Activated T-helper 17 cell treated with anti-CD3 and anti-CD28 coated beads, Interleukin-2, amount 50 U/mL, for 72 hours (primary cell): ENCODE data around the gene H2BK1. TPM values are rescaled to one million over a fixed set of nuclear protein-coding genes. Genes with fewer than 3 reads are reported as not detected.

Experiments
- ATAC-seq: fragments of 150-1000 bp; cut with Tn5 transposase; replicated peaks from 2 replicates; pipeline ENCODE4 v1.10.0; 2021; ENCODE audit warnings: mild to moderate bottlenecking, moderate library complexity
- H3K27ac Mint-ChIP-seq: one replicate; pipeline ENCODE4 v1.8.0; 2022; ENCODE audit warnings: mixed read lengths
- H3K27me3 Mint-ChIP-seq: one replicate; pipeline ENCODE4 v1.8.0; 2022; ENCODE audit warnings: mixed read lengths
- H3K36me3 Mint-ChIP-seq: one replicate; pipeline ENCODE4 v1.8.0; 2022; ENCODE audit warnings: low read depth, mild to moderate bottlenecking, mixed read lengths
- H3K4me1 Mint-ChIP-seq: one replicate; pipeline ENCODE4 v1.8.0; 2022; ENCODE audit warnings: mixed read lengths
- H3K4me3 Mint-ChIP-seq: one replicate; pipeline ENCODE4 v1.8.0; 2022; ENCODE audit warnings: mild to moderate bottlenecking, mixed read lengths
- H3K9me3 Mint-ChIP-seq: one replicate; pipeline ENCODE4 v1.8.0; 2022; ENCODE audit warnings: mixed read lengths
- total RNA-seq, 2 donors: library from RNA; stranded (reverse); gene quantifications; one replicate each; pipeline ENCODE4 v1.2.3, GENCODE V29; 2022

The H2BK1 gene
- total RNA-seq, 2 donors from 2014 or later = 1.2 TPM; not detected in 1

GRCh38 chr7:151231080-151231479 is 20.8 kb upstream of the H2BK1 start:
- Mint-ChIP-seq H3K27me3 (no peaks in the 10 kb centered on the region), H3K9me3 (no peaks in the 10 kb centered on the region), H3K4me3 (peak overlapping the region; percentile 98), H3K27ac (no peak overlapping the region), H3K4me1 (peaks cover 19% of the 10 kb centered on the region), H3K36me3 (peaks cover 44% of the 10 kb centered on the region)
- ATAC-seq = no peak

DNA sequence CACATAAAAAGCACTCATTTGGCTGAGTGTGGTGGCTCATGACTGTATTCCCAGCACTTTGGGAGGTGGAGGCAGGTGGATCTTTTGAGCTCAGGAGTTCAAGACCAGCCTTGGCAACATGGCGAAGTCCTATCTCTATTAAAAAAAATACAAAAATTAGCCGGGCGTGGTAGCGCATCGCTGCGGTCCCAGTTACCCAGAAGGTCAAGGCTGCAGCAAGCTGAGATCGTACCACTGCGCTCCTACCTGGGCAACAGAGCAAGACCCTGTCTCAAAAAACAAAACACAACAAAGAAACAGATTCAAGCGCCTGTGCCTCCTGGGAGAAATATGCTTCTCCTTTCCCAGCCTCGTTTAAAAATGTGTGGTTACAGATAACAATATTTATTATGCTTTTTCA is 19.0 kb upstream of the H2BK1 start:
- ATAC-seq = no peak
- H3K4me1 Mint-ChIP-seq = peaks cover 34% of the 10 kb centered on the region
- H3K9me3 Mint-ChIP-seq = no peaks in the 10 kb centered on the region
- peaks cover 46% of the 10 kb centered on the region for H3K36me3 Mint-ChIP-seq
- H3K4me3 Mint-ChIP-seq = no peak overlapping the region
- no peaks in the 10 kb centered on the region for H3K27me3 Mint-ChIP-seq
- no peak overlapping the region for H3K27ac Mint-ChIP-seq

- peaks cover 37% of the 10 kb centered on the region for H3K4me1 Mint-ChIP-seq
- H3K27ac Mint-ChIP-seq = peak overlapping the region; percentile 98
- no peaks in the 10 kb centered on the region for H3K9me3 Mint-ChIP-seq
- H3K27me3 Mint-ChIP-seq = no peaks in the 10 kb centered on the region
- peaks cover 46% of the 10 kb centered on the region for H3K36me3 Mint-ChIP-seq
- ATAC-seq = no peak
- peak overlapping the region; percentile 99 for H3K4me3 Mint-ChIP-seq
These were observed 18.0 kb upstream of the H2BK1 start for GRCh38 chr7:151228024-151228866.

- no peaks in the 10 kb centered on the region for H3K9me3 Mint-ChIP-seq
- H3K36me3 Mint-ChIP-seq = peaks cover 52% of the 10 kb centered on the region
- peak within 1 kb of the TSS; percentile 98 for H3K27ac Mint-ChIP-seq
- H3K27me3 Mint-ChIP-seq = no peaks in the 10 kb centered on the region
- peak; percentile 100 for ATAC-seq
- peaks cover 37% of the 10 kb centered on the region for H3K4me1 Mint-ChIP-seq
- peak within 1 kb of the TSS; percentile 99 for H3K4me3 Mint-ChIP-seq
These were observed 16.8 kb upstream of the H2BK1 start, which contains the start of gene ABCF2 for GRCh38 chr7:151226875-151227782. Gene ABCF2 (minus strand): TSS chr7:151227205. CDS start chr7:151226458, 747 bp downstream.

DNA sequence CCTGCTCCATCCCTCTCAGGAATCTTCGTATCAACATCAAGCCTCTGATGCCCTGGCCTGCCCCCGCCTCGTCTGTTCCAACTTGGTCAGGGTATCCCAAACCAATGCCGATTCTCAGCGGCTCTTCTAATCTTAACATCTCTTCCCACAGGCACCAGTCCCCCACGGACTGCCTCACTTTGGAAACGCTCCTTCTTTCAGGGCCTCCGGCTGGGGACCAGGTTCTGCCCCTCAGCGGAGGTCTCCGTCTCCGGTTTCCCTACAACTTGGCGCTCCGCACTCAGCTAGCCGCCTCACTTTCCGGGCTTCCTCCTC is 16.2 kb upstream of the H2BK1 start:
- no peaks in the 10 kb centered on the region for H3K9me3 Mint-ChIP-seq

GRCh38 chr7:151225948-151226510 is 15.7 kb upstream of the H2BK1 start:
- peaks cover 63% of the 10 kb centered on the region for H3K36me3 Mint-ChIP-seq
- no peaks in the 10 kb centered on the region for H3K27me3 Mint-ChIP-seq
- H3K4me1 Mint-ChIP-seq = peaks cover 29% of the 10 kb centered on the region
- H3K27ac Mint-ChIP-seq = peak overlapping the region; percentile 98
- H3K4me3 Mint-ChIP-seq = peak overlapping the region; percentile 99
- H3K9me3 Mint-ChIP-seq = no peaks in the 10 kb centered on the region
- no peak for ATAC-seq

More for the DNA sequence above, 16.2 kb upstream of the H2BK1 start:
- Mint-ChIP-seq H3K27ac (peak overlapping the region; percentile 98), H3K36me3 (peaks cover 58% of the 10 kb centered on the region), H3K4me3 (peak overlapping the region; percentile 99), H3K27me3 (no peaks in the 10 kb centered on the region), H3K4me1 (peaks cover 31% of the 10 kb centered on the region)
- peak; percentile 2 for ATAC-seq

- H3K4me3 Mint-ChIP-seq = no peak overlapping the region
- no peak for ATAC-seq
- H3K27me3 Mint-ChIP-seq = no peaks in the 10 kb centered on the region
- H3K4me1 Mint-ChIP-seq = peaks cover 29% of the 10 kb centered on the region
- H3K27ac Mint-ChIP-seq = no peak overlapping the region
- H3K9me3 Mint-ChIP-seq = no peaks in the 10 kb centered on the region
- H3K36me3 Mint-ChIP-seq = peaks cover 86% of the 10 kb centered on the region
These were observed 13.4 kb upstream of the H2BK1 start for GRCh38 chr7:151223728-151224127.

DNA sequence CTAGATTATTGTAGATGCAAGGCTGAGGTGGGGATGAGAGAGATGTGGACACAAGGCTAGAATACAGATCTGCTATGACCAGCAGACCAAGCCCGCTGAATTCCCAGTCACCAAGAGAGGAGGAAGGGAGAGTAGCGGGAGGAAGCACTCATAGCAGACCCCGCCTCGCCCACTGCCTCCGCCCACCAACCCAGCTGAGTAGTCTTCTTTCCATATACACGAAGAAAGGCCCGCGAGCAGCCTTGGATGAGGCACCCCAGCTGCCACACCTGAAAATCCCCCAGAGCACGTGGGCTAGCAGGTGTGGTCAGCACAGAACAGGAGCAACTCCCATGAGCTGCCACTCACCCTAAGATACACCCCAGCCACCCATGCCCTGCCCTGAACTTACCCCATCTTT is 7.9 kb upstream of the H2BK1 start:
- no peaks in the 10 kb centered on the region for H3K27me3 Mint-ChIP-seq
- peak overlapping the region; percentile 59 for H3K27ac Mint-ChIP-seq
- H3K4me1 Mint-ChIP-seq = no peaks in the 10 kb centered on the region
- no peak for ATAC-seq
- H3K4me3 Mint-ChIP-seq = no peak overlapping the region
- H3K9me3 Mint-ChIP-seq = no peaks in the 10 kb centered on the region
- peaks cover 98% of the 10 kb centered on the region for H3K36me3 Mint-ChIP-seq

DNA sequence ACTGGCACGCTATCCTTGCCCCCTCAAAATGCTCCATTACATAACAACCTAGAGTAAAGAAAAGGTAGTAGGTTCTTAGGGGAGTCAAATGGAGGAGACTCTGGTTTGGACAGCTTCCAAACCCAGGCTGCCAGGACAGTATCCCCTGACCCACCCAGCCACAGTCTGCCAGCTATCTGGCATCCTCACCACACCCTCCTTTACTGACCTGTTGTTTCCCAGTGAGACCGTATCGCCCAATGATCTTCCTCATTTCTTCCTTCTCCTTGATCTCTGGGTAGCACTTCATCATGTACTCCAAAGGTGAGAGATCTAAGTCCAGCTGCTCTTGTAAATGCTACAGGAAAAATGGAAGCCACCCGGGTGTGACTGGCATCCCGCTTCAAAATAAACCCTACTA is 5.1 kb upstream of the H2BK1 start:
- no peaks in the 10 kb centered on the region for H3K9me3 Mint-ChIP-seq
- peaks cover 88% of the 10 kb centered on the region for H3K36me3 Mint-ChIP-seq
- H3K4me1 Mint-ChIP-seq = peaks cover 5% of the 10 kb centered on the region
- H3K27ac Mint-ChIP-seq = no peak overlapping the region
- no peak for ATAC-seq
- H3K4me3 Mint-ChIP-seq = no peak overlapping the region
- no peaks in the 10 kb centered on the region for H3K27me3 Mint-ChIP-seq

DNA sequence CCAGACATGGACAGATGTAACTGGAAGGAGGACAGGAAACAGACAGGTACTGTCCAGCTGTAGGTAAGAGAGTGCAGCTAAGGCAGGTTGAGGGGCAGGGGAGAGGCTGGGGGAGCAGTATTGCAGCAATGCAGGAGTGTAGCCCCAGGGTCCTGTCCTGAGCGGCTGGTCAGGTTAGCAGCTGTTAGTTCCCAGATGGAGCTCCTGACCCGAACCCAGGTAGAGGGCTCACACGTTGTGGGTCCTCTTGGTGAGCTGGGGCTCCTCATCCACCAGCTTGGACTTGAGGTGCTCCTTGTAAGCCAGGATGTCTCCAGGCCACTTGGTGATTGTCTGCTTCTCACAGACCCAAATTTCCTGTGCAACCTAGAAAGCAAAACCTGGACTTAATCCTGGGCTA is 3.5 kb upstream of the H2BK1 start:
- H3K27ac Mint-ChIP-seq = peak overlapping the region; percentile 3
- H3K9me3 Mint-ChIP-seq = no peaks in the 10 kb centered on the region
- peaks cover 73% of the 10 kb centered on the region for H3K36me3 Mint-ChIP-seq
- no peaks in the 10 kb centered on the region for H3K27me3 Mint-ChIP-seq
- ATAC-seq = no peak
- H3K4me3 Mint-ChIP-seq = no peak overlapping the region
- peaks cover 5% of the 10 kb centered on the region for H3K4me1 Mint-ChIP-seq

DNA sequence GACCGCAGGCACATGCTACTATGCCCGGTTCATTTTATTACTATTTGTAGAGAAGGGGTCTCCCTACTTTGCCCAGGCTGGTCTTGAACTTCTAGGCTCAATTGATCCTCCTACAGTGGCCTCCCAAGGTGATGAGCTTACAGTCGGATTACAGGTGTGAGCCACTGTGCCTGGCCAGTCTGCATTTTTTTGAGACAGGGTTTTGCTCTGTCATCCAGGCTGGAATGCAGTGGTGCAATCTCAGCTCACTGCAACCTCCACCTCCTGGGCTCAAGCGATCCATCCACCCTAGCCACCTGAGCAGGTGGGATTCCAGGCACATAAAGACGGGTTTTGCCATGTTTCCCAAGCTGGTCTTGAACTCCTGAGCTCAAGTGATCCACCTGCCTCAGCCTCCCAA is 2.3 kb upstream of the H2BK1 start:
- Mint-ChIP-seq H3K9me3 (no peaks in the 10 kb centered on the region), H3K4me1 (peaks cover 11% of the 10 kb centered on the region), H3K36me3 (peaks cover 61% of the 10 kb centered on the region), H3K27ac (no peak overlapping the region), H3K4me3 (no peak overlapping the region), H3K27me3 (no peaks in the 10 kb centered on the region)
- ATAC-seq = no peak

DNA sequence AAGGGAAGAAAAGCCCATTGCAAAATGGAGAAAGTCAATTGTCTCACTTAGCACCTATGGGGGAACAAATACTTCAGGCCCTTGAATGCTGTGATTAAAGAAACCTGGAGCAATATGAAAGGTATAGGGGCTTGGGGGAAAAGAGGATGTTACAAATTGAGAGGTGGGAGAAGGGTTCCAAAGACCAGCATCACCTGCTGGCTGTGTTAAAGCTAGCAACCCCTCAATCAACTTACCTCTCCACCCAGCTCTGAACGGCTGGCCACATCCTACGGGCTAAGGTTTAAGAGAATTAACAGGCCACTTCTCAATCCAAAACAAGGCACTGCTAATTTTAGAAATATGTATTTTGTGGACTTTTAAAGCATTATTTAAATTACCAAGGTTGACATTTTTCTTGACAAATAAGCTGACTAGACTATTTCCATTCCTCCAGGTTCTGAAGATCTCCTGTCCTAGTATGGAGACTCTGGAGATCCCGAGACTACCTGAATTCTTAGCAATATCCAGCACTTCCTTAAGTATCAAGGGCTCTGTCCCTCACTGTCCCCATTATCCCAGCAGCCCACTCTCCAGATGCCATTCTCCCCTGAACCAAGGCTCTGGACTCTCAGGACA is 976 bp upstream of the H2BK1 start:
- H3K27ac Mint-ChIP-seq = peak overlapping the region; percentile 21
- peaks cover 24% of the 10 kb centered on the region for H3K4me1 Mint-ChIP-seq
- no peaks in the 10 kb centered on the region for H3K9me3 Mint-ChIP-seq
- no peaks in the 10 kb centered on the region for H3K27me3 Mint-ChIP-seq
- no peak overlapping the region for H3K4me3 Mint-ChIP-seq
- ATAC-seq = no peak
- H3K36me3 Mint-ChIP-seq = peaks cover 47% of the 10 kb centered on the region

GRCh38 chr7:151209588-151209987 is 700 bp downstream of the H2BK1 start:
- H3K9me3 Mint-ChIP-seq = no peaks in the 10 kb centered on the region
- H3K27me3 Mint-ChIP-seq = no peaks in the 10 kb centered on the region
- H3K36me3 Mint-ChIP-seq = peaks cover 30% of the 10 kb centered on the region
- H3K4me1 Mint-ChIP-seq = peaks cover 24% of the 10 kb centered on the region
- no peak overlapping the region for H3K4me3 Mint-ChIP-seq
- no peak for ATAC-seq
- H3K27ac Mint-ChIP-seq = no peak overlapping the region

DNA sequence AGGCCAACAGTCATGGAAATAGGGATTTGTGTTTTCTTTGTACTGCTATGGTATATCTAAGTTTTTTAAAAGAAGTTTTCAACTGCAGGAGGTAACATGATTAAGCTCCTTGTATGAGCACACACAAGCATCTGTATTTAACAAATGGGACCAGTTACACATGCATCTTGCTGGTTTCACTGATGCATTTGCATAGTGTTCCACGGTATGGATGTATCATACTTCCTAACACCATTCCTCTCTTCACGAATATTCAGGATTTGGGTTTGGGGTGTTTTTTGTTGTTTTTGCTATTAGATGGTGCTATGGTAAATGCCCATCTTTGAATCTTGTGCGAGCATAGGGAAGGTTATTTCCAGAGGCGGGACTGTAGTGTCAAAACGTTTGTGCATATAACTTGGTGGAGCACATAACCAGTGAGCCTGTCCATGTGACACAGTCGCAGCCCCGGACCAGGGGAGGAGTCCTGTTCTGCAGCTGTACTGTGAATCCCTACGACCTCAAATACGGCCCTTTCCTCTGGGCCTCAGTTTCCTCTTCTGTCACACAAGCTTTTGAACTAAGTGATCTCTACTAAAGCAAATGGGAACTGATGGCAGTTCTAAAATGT is 1.9 kb downstream of the H2BK1 start:
- no peak overlapping the region for H3K27ac Mint-ChIP-seq
- no peak for ATAC-seq
- H3K36me3 Mint-ChIP-seq = peaks cover 19% of the 10 kb centered on the region
- H3K4me3 Mint-ChIP-seq = no peak overlapping the region
- no peaks in the 10 kb centered on the region for H3K27me3 Mint-ChIP-seq
- H3K9me3 Mint-ChIP-seq = no peaks in the 10 kb centered on the region
- H3K4me1 Mint-ChIP-seq = peaks cover 24% of the 10 kb centered on the region
